Renal cortex interstitium (tissue), 11 donors: ENCODE measurements around the gene STAT4. TPM values are rescaled to one million over a fixed set of nuclear protein-coding genes. Genes with fewer than 3 reads are reported as not detected.

ENCODE experiments used
- DNase-seq, 11 donors: peaks; one replicate each; pipeline ENCODE4 v3.0.0-alpha.2; 2013; ENCODE audit warnings: low read depth in 9 of 11, low spot score in 4 of 11; ENCODE audit errors: extremely low read depth in 1 of 11
- polyA plus RNA-seq, 3 donors: library from polyadenylated mRNA; unstranded; fragments of 120-200 nt; gene quantifications; one replicate each; pipeline ENCODE4 v1.2.1, GENCODE V29; 2013; ENCODE audit not compliant: insufficient read length in 3 of 3

STAT4 gene
- polyA plus RNA-seq, 3 donors: 7.6 to 11.5 (median 10.1) TPM

- no peak for DNase-seq
Observed at GRCh38 chr2:191176801-191177438, 26.1 kb upstream of the STAT4 start.

GRCh38 chr2:191176305-191176704, 25.5 kb upstream of the STAT4 start:
- no peak for DNase-seq

- DNase-seq: no peak
Observed at GRCh38 chr2:191174442-191174841, 23.6 kb upstream of the STAT4 start.

GRCh38 chr2:191173206-191173605, 22.4 kb upstream of the STAT4 start:
- no peak for DNase-seq

- no peak for DNase-seq
Observed at GRCh38 chr2:191171708-191172355, 21.0 kb upstream of the STAT4 start.

- no peak for DNase-seq
Observed at GRCh38 chr2:191171286-191171685, 20.5 kb upstream of the STAT4 start.

- DNase-seq: no peak
Observed at GRCh38 chr2:191170773-191171172, 20.0 kb upstream of the STAT4 start.

- no peak for DNase-seq
Observed at GRCh38 chr2:191170301-191170636, 19.5 kb upstream of the STAT4 start.

- DNase-seq: no peak
Observed at GRCh38 chr2:191169456-191170300, 18.9 kb upstream of the STAT4 start.

- peak in 6 of 11 donors; percentile 15 to 50 (median 38) for DNase-seq
Observed at GRCh38 chr2:191167766-191168165, 17.0 kb upstream of the STAT4 start.

GRCh38 chr2:191166756-191167445, 16.1 kb upstream of the STAT4 start:
- DNase-seq: no peak

GRCh38 chr2:191166111-191166755, 15.4 kb upstream of the STAT4 start:
- peak in 3 of 11 donors; percentile 25 to 42 (median 38) for DNase-seq

- DNase-seq: peak in 5 of 11 donors; percentile 26 to 48 (median 37)
Observed at GRCh38 chr2:191165176-191165643, 14.4 kb upstream of the STAT4 start.

- no peak for DNase-seq
Observed at GRCh38 chr2:191158747-191159146, 8.0 kb upstream of the STAT4 start.

- no peak for DNase-seq
Observed at GRCh38 chr2:191158193-191158592, 7.4 kb upstream of the STAT4 start.

- no peak for DNase-seq
Observed at GRCh38 chr2:191155608-191156071, 4.8 kb upstream of the STAT4 start.

GRCh38 chr2:191153716-191154115, 2.9 kb upstream of the STAT4 start:
- DNase-seq: no peak

- no peak for DNase-seq
Observed at GRCh38 chr2:191152482-191153240, 1.9 kb upstream of the STAT4 start.
